SK-N-SH (cell line): ENCODE measurements around the gene PTPRB. TPM values are rescaled to one million over a fixed set of nuclear protein-coding genes. Genes with fewer than 3 reads are reported as not detected.

Source experiments
- CTCF ChIA-PET: fragments of 300-600, 350-600 bp; formaldehyde crosslinking; extraction: SDS; loops from one replicate; lab custom pipeline; 2021; lab: Yijun Ruan, JAX
- POLR2A ChIA-PET: fragments of 350-600 bp; sonication (Branson Sonifier 250); formaldehyde crosslinking; extraction: SDS; loops from one replicate; lab custom pipeline; 2020; ENCODE audit warnings: antibody characterized with exemption, inconsistent platforms; lab: Yijun Ruan, JAX
- DNase-seq: peaks from one replicate; pipeline ENCODE4 v3.0.0; 2012
- H2AFZ ChIP-seq: fragments of 200-600 bp; sonication (generic); 2 replicates; pipeline ENCODE4 v1.8.1; 2016; ENCODE audit warnings: antibody characterized with exemption, mild to moderate bottlenecking, low read depth
- H3F3A ChIP-seq: fragments of 200-600 bp; sonication (generic); replicated peaks from 2 replicates; pipeline ENCODE3; 2016; ENCODE audit warnings: antibody characterized with exemption, mild to moderate bottlenecking; ENCODE audit not compliant: insufficient read depth
- H3K27ac ChIP-seq, 2 experiments: fragments of 200-500 bp in 1 of 2; fragments of 200-600 bp in 1 of 2; sonication (Bioruptor generic) in 1 of 2; sonication (generic), shearing (Covaris generic) in 1 of 2; 2 replicates each; pipeline versions ENCODE4 v1.5.1 to v1.6.1; 2014 to 2016; ENCODE audit warnings: low read depth in 2 of 2, inconsistent platforms in 1 of 2, low read length in 1 of 2, mild to moderate bottlenecking in 1 of 2, mixed read lengths in 1 of 2
- H3K27me3 ChIP-seq: fragments of 200-600 bp; sonication (generic), shearing (Covaris generic); 2 replicates; pipeline ENCODE4 v1.6.1; 2016; ENCODE audit warnings: mixed run types; ENCODE audit not compliant: insufficient read depth
- H3K36me3 ChIP-seq, 2 experiments: fragments of 200-500 bp in 1 of 2; fragments of 200-600 bp in 1 of 2; sonication (Bioruptor generic) in 1 of 2; sonication (generic) in 1 of 2; replicated peaks in 1 of 2; 2 replicates each; pipeline versions ENCODE3 to v1.5.1; 2014 to 2016; ENCODE audit warnings: low read length in 1 of 2, mild to moderate bottlenecking in 1 of 2; ENCODE audit not compliant: insufficient read depth in 2 of 2, control insufficient read depth in 1 of 2
- H3K4me1 ChIP-seq, 2 experiments: fragments of 200-500 bp in 1 of 2; fragments of 200-600 bp in 1 of 2; sonication (Bioruptor generic) in 1 of 2; sonication (generic), shearing (Covaris generic) in 1 of 2; 2 replicates each; pipeline versions ENCODE4 v1.5.1 to v1.6.1; 2014 to 2016; ENCODE audit warnings: low read depth in 1 of 2, low read length in 1 of 2, mixed run types in 1 of 2; ENCODE audit not compliant: insufficient read depth in 2 of 2, control insufficient read depth in 1 of 2
- H3K4me2 ChIP-seq: fragments of 200-600 bp; sonication (generic), shearing (Covaris generic); 2 replicates; pipeline ENCODE4 v1.6.1; 2017; ENCODE audit warnings: mixed run types
- H3K4me3 ChIP-seq, 2 experiments: fragments of 200-500 bp in 1 of 2; fragments of 200-600 bp in 1 of 2; sonication (Bioruptor generic) in 1 of 2; sonication (generic), shearing (Covaris generic) in 1 of 2; 2 replicates each; pipeline versions ENCODE4 v1.5.1 to v1.8.1; 2014 to 2016; ENCODE audit warnings: low read depth in 2 of 2, inconsistent platforms in 1 of 2, low read length in 1 of 2, mild to moderate bottlenecking in 1 of 2, mixed read lengths in 1 of 2, moderate library complexity in 1 of 2
- H3K79me2 ChIP-seq: fragments of 200-600 bp; sonication (generic); 2 replicates; pipeline ENCODE4 v1.8.1; 2017; ENCODE audit warnings: mild to moderate bottlenecking; ENCODE audit not compliant: insufficient read depth
- H3K9ac ChIP-seq: fragments of 200-600 bp; sonication (generic); 2 replicates; pipeline ENCODE4 v1.6.1; 2017; ENCODE audit warnings: mixed run types
- H3K9me2 ChIP-seq: fragments of 200-600 bp; sonication (generic); 2 replicates; pipeline ENCODE4 v1.6.1; 2017; ENCODE audit warnings: mixed run types
- H3K9me3 ChIP-seq: fragments of 200-600 bp; sonication (generic); 2 replicates; pipeline ENCODE4 v1.6.1; 2017; ENCODE audit warnings: mixed run types, mild to moderate bottlenecking, moderate library complexity
- H4K20me1 ChIP-seq: fragments of 200-600 bp; sonication (generic); 2 replicates; pipeline ENCODE4 v1.6.1; 2017; ENCODE audit warnings: mild to moderate bottlenecking, mixed run types; ENCODE audit not compliant: insufficient read depth
- ELF1 ChIP-seq: IDR thresholded peaks from 2 replicates; pipeline ENCODE4 v1.4.0; 2012
- FOXJ3 ChIP-seq: sonication (generic); formaldehyde crosslinking; IDR thresholded peaks from 2 replicates; pipeline ENCODE4 v1.5.1; 2020; ENCODE audit warnings: mild to moderate bottlenecking, missing genetic modification reagents
- MEF2A ChIP-seq: IDR thresholded peaks from 2 replicates; pipeline ENCODE4 v1.4.0; 2012; ENCODE audit warnings: low read depth, borderline replicate concordance
- RCOR1 ChIP-seq: fragments of 150-350 bp; IDR thresholded peaks from 2 replicates; pipeline ENCODE4 v1.6.1; 2017; ENCODE audit warnings: antibody characterized with exemption, low read length
- RXRA ChIP-seq: IDR thresholded peaks from 2 replicates; pipeline ENCODE4 v1.4.0; 2012; ENCODE audit warnings: low read depth, mild to moderate bottlenecking, borderline replicate concordance
- SIN3A ChIP-seq: IDR thresholded peaks from 2 replicates; pipeline ENCODE4 v1.6.1; 2012; ENCODE audit warnings: low read depth, mild to moderate bottlenecking, low read length, moderate library complexity, borderline replicate concordance
- TAF1 ChIP-seq: IDR thresholded peaks from 2 replicates; pipeline ENCODE4 v1.6.1; 2012; ENCODE audit warnings: low read depth, mild to moderate bottlenecking, low read length, moderate library complexity, borderline replicate concordance
- TEAD4 ChIP-seq: IDR thresholded peaks from 2 replicates; pipeline ENCODE4 v1.4.0; 2012; ENCODE audit warnings: mild to moderate bottlenecking, borderline replicate concordance; ENCODE audit not compliant: insufficient read depth
- YY1 ChIP-seq: IDR thresholded peaks from 2 replicates; pipeline ENCODE4 v1.4.0; 2012; ENCODE audit warnings: low read depth, mild to moderate bottlenecking
- WGBS: methylation state at CpG from one replicate; pipeline ENCODE4 v1.1.6; 2017; ENCODE audit warnings: low lambda C conversion rate; 5-methylcytosine and 5-hydroxymethylcytosine counted together
- polyA plus RNA-seq, 3 experiments: library from polyadenylated mRNA; depleted of rRNA; stranded (reverse); fragments of >200 nt; gene quantifications; 2 replicates each; pipeline ENCODE4 v1.2.3, GENCODE V29; 2012
- TF ChIP-seq, protein P1 (sequence below): IDR thresholded peaks from 2 replicates; pipeline ENCODE4 v1.6.1; 2012; ENCODE audit warnings: mild to moderate bottlenecking, low read depth, low read length, moderate library complexity
- TF ChIP-seq, protein P2 (sequence below): IDR thresholded peaks from 2 replicates; pipeline ENCODE4 v1.4.0; 2012; ENCODE audit warnings: low read depth, borderline replicate concordance
- TF ChIP-seq, protein P3 (sequence below): fragments of 200-600 bp; sonication (generic); IDR thresholded peaks from 2 replicates; pipeline ENCODE4 v1.6.1; 2017; ENCODE audit warnings: antibody characterized with exemption, mild to moderate bottlenecking, moderate library complexity

Gene PTPRB
- polyA plus RNA-seq, 1 of the 3 experiments (the other 2 are of a cell fraction) = 1.1 TPM

DNA sequence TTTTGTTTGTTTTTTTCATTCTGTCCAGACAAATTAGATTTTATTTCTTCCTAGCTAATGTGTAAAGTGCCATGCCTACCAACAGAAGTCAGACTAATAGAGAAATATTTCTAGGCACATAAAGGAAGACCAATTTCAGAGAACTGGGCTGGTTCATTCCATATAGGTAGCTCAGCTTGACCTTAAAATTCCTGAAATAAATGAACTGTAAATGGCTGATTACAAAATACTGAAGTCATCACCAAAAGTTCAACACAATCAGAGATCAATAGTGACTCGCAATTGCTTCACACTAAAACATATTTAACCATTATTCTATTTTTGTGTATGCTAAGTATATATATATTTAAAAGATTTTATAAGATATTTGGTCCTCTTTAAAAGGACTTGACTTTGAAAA lies 34.2 kb downstream of the PTPRB start:
- Histone ChIP-seq H4K20me1 (no peaks in the 10 kb centered on the region), H3K9me3 (no peaks in the 10 kb centered on the region), H3K27me3 (no peaks in the 10 kb centered on the region), H3K36me3 (no peaks in the 10 kb centered on the region), H3K4me1 (no peaks in the 10 kb centered on the region; a peak in 1 of 4 replicates), H3K9ac (no peak overlapping the region), H2AFZ (no peak overlapping the region), H3F3A (peaks cover 3% of the 10 kb centered on the region), H3K4me3 (no peak overlapping the region), H3K27ac (no peak overlapping the region), H3K9me2 (no peaks in the 10 kb centered on the region), H3K4me2 (no peak overlapping the region), H3K79me2 (no peaks in the 10 kb centered on the region)
- ChIA-PET CTCF (interaction anchor here (0.8 to 1.4 kb wide), 3 partner anchors 26 to 126 kb away, joined by 3 to 5 read pairs (median 3); no protein-coding TSS in a partner anchor), POLR2A (no interaction called here)
- no peak for TF ChIP-seq ELF1
- TF ChIP-seq FOXJ3 = no peak
- TF ChIP-seq, protein P1, sequence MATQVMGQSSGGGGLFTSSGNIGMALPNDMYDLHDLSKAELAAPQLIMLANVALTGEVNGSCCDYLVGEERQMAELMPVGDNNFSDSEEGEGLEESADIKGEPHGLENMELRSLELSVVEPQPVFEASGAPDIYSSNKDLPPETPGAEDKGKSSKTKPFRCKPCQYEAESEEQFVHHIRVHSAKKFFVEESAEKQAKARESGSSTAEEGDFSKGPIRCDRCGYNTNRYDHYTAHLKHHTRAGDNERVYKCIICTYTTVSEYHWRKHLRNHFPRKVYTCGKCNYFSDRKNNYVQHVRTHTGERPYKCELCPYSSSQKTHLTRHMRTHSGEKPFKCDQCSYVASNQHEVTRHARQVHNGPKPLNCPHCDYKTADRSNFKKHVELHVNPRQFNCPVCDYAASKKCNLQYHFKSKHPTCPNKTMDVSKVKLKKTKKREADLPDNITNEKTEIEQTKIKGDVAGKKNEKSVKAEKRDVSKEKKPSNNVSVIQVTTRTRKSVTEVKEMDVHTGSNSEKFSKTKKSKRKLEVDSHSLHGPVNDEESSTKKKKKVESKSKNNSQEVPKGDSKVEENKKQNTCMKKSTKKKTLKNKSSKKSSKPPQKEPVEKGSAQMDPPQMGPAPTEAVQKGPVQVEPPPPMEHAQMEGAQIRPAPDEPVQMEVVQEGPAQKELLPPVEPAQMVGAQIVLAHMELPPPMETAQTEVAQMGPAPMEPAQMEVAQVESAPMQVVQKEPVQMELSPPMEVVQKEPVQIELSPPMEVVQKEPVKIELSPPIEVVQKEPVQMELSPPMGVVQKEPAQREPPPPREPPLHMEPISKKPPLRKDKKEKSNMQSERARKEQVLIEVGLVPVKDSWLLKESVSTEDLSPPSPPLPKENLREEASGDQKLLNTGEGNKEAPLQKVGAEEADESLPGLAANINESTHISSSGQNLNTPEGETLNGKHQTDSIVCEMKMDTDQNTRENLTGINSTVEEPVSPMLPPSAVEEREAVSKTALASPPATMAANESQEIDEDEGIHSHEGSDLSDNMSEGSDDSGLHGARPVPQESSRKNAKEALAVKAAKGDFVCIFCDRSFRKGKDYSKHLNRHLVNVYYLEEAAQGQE = no peak
- TF ChIP-seq TEAD4 = no peak
- TF ChIP-seq MEF2A = no peak
- TF ChIP-seq SIN3A = no peak
- TF ChIP-seq, protein P2, sequence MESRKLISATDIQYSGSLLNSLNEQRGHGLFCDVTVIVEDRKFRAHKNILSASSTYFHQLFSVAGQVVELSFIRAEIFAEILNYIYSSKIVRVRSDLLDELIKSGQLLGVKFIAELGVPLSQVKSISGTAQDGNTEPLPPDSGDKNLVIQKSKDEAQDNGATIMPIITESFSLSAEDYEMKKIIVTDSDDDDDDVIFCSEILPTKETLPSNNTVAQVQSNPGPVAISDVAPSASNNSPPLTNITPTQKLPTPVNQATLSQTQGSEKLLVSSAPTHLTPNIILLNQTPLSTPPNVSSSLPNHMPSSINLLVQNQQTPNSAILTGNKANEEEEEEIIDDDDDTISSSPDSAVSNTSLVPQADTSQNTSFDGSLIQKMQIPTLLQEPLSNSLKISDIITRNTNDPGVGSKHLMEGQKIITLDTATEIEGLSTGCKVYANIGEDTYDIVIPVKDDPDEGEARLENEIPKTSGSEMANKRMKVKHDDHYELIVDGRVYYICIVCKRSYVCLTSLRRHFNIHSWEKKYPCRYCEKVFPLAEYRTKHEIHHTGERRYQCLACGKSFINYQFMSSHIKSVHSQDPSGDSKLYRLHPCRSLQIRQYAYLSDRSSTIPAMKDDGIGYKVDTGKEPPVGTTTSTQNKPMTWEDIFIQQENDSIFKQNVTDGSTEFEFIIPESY = no peak
- no peak for TF ChIP-seq RXRA
- no peak for TF ChIP-seq RCOR1
- TF ChIP-seq, protein P3, sequence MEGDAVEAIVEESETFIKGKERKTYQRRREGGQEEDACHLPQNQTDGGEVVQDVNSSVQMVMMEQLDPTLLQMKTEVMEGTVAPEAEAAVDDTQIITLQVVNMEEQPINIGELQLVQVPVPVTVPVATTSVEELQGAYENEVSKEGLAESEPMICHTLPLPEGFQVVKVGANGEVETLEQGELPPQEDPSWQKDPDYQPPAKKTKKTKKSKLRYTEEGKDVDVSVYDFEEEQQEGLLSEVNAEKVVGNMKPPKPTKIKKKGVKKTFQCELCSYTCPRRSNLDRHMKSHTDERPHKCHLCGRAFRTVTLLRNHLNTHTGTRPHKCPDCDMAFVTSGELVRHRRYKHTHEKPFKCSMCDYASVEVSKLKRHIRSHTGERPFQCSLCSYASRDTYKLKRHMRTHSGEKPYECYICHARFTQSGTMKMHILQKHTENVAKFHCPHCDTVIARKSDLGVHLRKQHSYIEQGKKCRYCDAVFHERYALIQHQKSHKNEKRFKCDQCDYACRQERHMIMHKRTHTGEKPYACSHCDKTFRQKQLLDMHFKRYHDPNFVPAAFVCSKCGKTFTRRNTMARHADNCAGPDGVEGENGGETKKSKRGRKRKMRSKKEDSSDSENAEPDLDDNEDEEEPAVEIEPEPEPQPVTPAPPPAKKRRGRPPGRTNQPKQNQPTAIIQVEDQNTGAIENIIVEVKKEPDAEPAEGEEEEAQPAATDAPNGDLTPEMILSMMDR = no peak
- no peak for TF ChIP-seq TAF1
- no peak for TF ChIP-seq YY1
- DNase-seq = no peak
- 86% methylated on average over 1 of the region's 1 CpG for WGBS
